ENCODE data around the gene CATSPER1. TPM values are rescaled to one million over a fixed set of nuclear protein-coding genes. Genes with fewer than 3 reads are reported as not detected.

Gene CATSPER1
- total RNA-seq, 3 donors from 2014 or later (not counting 1 experiment from before 2014, with no cell fraction given) = 12.2 to 16.9 (median 13.3) TPM

DNA sequence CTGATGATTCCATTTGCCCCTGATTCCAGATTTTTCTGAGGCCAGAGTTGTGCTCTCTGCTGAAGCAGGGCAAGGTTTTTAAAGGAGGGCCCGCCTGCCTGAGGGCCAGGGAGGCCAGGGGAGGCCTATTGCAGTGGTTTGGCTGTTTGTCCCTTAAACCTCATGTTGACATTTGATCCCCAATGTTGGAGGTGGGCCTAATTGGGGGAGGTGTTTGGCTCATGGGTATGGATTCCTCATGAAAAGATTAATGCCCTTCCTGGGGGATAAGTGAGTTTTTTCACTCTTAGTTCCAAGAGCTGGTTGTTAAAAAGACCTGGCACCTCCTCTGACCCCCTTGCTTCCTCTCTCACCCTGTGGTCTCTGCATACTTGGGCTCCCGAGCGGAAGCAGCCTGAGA lies 13.5 kb upstream of the CATSPER1 start:
- H3K4me3 Mint-ChIP-seq = no peak overlapping the region
- intact Hi-C loops (cut with micrococcal nuclease) = no loop called here
- WGBS (ENCODE audit: insufficient coverage) = 92% methylated on average over 3 of the region's 3 CpGs

DNA sequence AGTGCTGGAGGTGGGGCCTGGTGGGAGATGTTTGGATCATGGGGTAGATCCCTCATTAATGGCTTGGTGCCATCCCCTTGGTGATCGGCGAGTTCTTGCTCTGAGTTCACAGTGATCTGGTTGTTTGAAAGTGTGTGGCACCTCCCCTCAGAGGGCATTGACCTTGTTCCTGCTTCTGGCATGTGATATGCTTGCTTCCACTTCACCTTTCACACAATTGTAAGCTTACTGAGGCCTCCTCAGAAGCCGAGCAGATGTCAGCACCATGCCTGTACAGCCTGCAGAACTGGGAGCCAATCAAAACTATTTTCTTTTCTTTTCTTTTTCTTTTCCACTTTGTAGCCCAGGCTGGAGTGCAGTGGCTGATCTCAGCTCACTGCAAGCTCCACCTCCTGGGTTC lies 11.0 kb upstream of the CATSPER1 start:
- H3K36me3 ChIP-seq (ENCODE audit: control insufficient read depth, insufficient read depth, low read length) = no peaks in the 10 kb centered on the region
- H3K27ac Mint-ChIP-seq = no peak overlapping the region
- peaks cover 0 to 8% of the 10 kb centered on the region in 2 donors for H3K27me3 Mint-ChIP-seq (ENCODE audit: low read depth in 2 of 2)
- H3K36me3 Mint-ChIP-seq = no peaks in the 10 kb centered on the region
- DNase-seq (no peak), ATAC-seq (no peak)
- H3K4me1 Mint-ChIP-seq = no peaks in the 10 kb centered on the region
- H3K9me3 Mint-ChIP-seq = no peaks in the 10 kb centered on the region
- 95% methylated on average over 3 of the region's 3 CpGs for WGBS (ENCODE audit: insufficient coverage)
- no peak overlapping the region for H3K27ac ChIP-seq (ENCODE audit: low read length)
- TF ChIP-seq, protein P1, sequence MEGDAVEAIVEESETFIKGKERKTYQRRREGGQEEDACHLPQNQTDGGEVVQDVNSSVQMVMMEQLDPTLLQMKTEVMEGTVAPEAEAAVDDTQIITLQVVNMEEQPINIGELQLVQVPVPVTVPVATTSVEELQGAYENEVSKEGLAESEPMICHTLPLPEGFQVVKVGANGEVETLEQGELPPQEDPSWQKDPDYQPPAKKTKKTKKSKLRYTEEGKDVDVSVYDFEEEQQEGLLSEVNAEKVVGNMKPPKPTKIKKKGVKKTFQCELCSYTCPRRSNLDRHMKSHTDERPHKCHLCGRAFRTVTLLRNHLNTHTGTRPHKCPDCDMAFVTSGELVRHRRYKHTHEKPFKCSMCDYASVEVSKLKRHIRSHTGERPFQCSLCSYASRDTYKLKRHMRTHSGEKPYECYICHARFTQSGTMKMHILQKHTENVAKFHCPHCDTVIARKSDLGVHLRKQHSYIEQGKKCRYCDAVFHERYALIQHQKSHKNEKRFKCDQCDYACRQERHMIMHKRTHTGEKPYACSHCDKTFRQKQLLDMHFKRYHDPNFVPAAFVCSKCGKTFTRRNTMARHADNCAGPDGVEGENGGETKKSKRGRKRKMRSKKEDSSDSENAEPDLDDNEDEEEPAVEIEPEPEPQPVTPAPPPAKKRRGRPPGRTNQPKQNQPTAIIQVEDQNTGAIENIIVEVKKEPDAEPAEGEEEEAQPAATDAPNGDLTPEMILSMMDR (IDR thresholded peaks at IDR 0.05) = no peak
- no peaks in the 10 kb centered on the region for H3K4me1 ChIP-seq (ENCODE audit: control insufficient read depth, insufficient read depth, low read length)
- H3K27me3 ChIP-seq (ENCODE audit: control insufficient read depth, insufficient read depth, low read length) = peaks cover 4% of the 10 kb centered on the region
- H3K4me3 ChIP-seq (ENCODE audit: low read length) = no peak overlapping the region
- intact Hi-C loops (cut with micrococcal nuclease) = no loop called here
- no peak overlapping the region for H3K4me3 Mint-ChIP-seq
- no peaks in the 10 kb centered on the region for H3K9me3 ChIP-seq (ENCODE audit: control insufficient read depth, insufficient read depth, low read length)

More for the DNA sequence above, 13.5 kb upstream of the CATSPER1 start:
- TF ChIP-seq, protein P1 (IDR thresholded peaks at IDR 0.05) = no peak
- peaks cover 4% of the 10 kb centered on the region for H3K27me3 ChIP-seq (ENCODE audit: control insufficient read depth, insufficient read depth, low read length)
- ATAC-seq (no peak), DNase-seq (no peak)
- no peak overlapping the region for H3K27ac ChIP-seq (ENCODE audit: low read length)
- Mint-ChIP-seq H3K9me3 (no peaks in the 10 kb centered on the region), H3K27me3 (ENCODE audit: low read depth in 2 of 2) (peaks cover 0 to 4% of the 10 kb centered on the region in 2 donors), H3K36me3 (no peaks in the 10 kb centered on the region), H3K27ac (no peak overlapping the region), H3K4me1 (peaks cover 4 to 5% of the 10 kb centered on the region in 2 donors)
- peaks cover under 1% of the 10 kb centered on the region for H3K4me1 ChIP-seq (ENCODE audit: control insufficient read depth, insufficient read depth, low read length)
- H3K4me3 ChIP-seq (ENCODE audit: low read length) = no peak overlapping the region
- H3K9me3 ChIP-seq (ENCODE audit: control insufficient read depth, insufficient read depth, low read length) = no peaks in the 10 kb centered on the region
- no peaks in the 10 kb centered on the region for H3K36me3 ChIP-seq (ENCODE audit: control insufficient read depth, insufficient read depth, low read length)

DNA sequence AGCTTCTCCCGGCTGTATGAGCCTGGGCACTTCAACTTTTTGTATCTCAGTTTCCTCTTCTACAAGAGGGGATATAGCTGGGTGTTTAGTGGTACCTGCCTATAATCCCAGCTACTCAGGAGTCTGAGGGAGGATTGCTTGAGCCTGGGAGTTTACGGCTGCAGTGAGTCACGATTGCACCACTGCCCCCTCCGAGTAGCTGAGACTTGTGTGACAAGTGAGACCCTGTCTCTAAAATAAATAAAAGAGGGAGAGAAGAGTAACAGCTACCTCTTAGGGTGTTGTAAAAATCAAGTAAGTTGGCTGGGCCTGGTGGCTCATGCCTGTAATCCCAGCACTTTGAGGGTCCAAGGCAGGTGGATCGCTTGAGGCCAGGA lies 10.0 kb upstream of the CATSPER1 start:
- intact Hi-C loops (cut with micrococcal nuclease) = no loop called here
- H3K4me1 Mint-ChIP-seq = no peaks in the 10 kb centered on the region
- no peaks in the 10 kb centered on the region for H3K36me3 Mint-ChIP-seq
- DNase-seq (no peak), ATAC-seq (no peak)
- peaks cover 0 to 8% of the 10 kb centered on the region in 2 donors for H3K27me3 Mint-ChIP-seq (ENCODE audit: low read depth in 2 of 2)
- H3K27ac Mint-ChIP-seq = no peak overlapping the region
- H3K4me3 Mint-ChIP-seq = no peak overlapping the region
- H3K36me3 ChIP-seq (ENCODE audit: control insufficient read depth, insufficient read depth, low read length) = no peaks in the 10 kb centered on the region
- TF ChIP-seq, protein P1 (IDR thresholded peaks at IDR 0.05) = no peak
- 88% methylated on average over 4 of the region's 5 CpGs for WGBS (ENCODE audit: insufficient coverage)
- no peaks in the 10 kb centered on the region for H3K9me3 Mint-ChIP-seq
- H3K27me3 ChIP-seq (ENCODE audit: control insufficient read depth, insufficient read depth, low read length) = peaks cover 4% of the 10 kb centered on the region
- no peak overlapping the region for H3K4me3 ChIP-seq (ENCODE audit: low read length)
- no peaks in the 10 kb centered on the region for H3K4me1 ChIP-seq (ENCODE audit: control insufficient read depth, insufficient read depth, low read length)
- no peak overlapping the region for H3K27ac ChIP-seq (ENCODE audit: low read length)
- no peaks in the 10 kb centered on the region for H3K9me3 ChIP-seq (ENCODE audit: control insufficient read depth, insufficient read depth, low read length)

DNA sequence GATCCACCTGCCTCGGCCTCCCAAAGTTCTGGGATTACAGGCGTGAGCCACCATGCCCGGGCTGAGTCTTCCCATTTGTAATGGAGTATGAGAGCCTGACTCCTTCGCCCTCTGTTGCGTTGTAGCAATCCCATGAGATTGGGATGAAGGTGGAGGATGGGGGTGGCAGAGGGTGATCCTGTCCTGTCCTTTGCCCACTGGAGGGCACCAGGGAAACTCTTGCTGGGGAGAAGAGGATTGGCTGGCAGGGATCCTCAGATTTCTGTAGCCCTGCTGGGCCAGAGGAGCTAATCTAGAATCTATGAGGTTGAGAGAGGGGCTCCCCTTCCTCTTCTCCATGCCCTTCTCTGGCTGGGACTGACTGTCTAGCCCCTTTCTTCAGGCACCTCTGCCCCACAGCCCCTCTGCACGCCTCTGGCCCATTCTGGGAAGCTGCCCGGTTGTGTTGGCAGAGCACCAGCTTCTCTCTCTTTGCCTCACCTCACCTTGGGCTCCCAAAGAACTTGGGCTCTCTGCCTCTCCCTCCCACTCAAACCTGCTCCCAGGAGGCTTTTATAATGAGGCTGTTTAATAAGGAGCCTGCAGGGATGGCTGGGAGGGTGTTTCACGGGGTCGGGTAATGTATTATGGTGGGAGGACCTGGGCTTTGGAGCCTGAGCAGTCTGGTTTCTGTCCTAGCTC lies 9.5 kb upstream of the CATSPER1 start:
- intact Hi-C loops (cut with micrococcal nuclease) = no loop called here
- no peak for ATAC-seq
- H3K27ac ChIP-seq (ENCODE audit: low read length) = no peak overlapping the region
- H3K4me1 ChIP-seq (ENCODE audit: control insufficient read depth, insufficient read depth, low read length) = no peaks in the 10 kb centered on the region
- Mint-ChIP-seq H3K4me3 (no peak overlapping the region), H3K36me3 (no peaks in the 10 kb centered on the region), H3K27ac (no peak overlapping the region), H3K9me3 (no peaks in the 10 kb centered on the region), H3K27me3 (ENCODE audit: low read depth in 2 of 2) (peaks cover 0 to 8% of the 10 kb centered on the region in 2 donors), H3K4me1 (no peaks in the 10 kb centered on the region)
- TF ChIP-seq, protein P1 (IDR thresholded peaks at IDR 0.05) = no peak
- WGBS (ENCODE audit: insufficient coverage) = 85% methylated on average over 9 of the region's 9 CpGs
- H3K9me3 ChIP-seq (ENCODE audit: control insufficient read depth, insufficient read depth, low read length) = no peaks in the 10 kb centered on the region
- H3K27me3 ChIP-seq (ENCODE audit: control insufficient read depth, insufficient read depth, low read length) = peaks cover 4% of the 10 kb centered on the region
- no peak overlapping the region for H3K4me3 ChIP-seq (ENCODE audit: low read length)
- H3K36me3 ChIP-seq (ENCODE audit: control insufficient read depth, insufficient read depth, low read length) = no peaks in the 10 kb centered on the region
- DNase-seq = no peak

All from natural killer cell (primary cell).